Fibroblast of lung (primary cell): Measurements from ENCODE around the gene AGXT. TPM values are rescaled to one million over a fixed set of nuclear protein-coding genes. Genes with fewer than 3 reads are reported as not detected.

Source experiments
- DNase-seq, 2 donors: peaks; one replicate each; pipeline versions ENCODE4 v3.0.0 to v3.0.0-alpha.2; 2010; ENCODE audit warnings: low read depth in 2 of 2
- H2AFZ ChIP-seq: 2 replicates; pipeline ENCODE4 v1.5.1; 2012; ENCODE audit warnings: low read length, control low read depth, inconsistent platforms
- H3K27ac ChIP-seq: 2 replicates; pipeline ENCODE4 v1.5.1; 2011; ENCODE audit warnings: low read length, control low read depth; ENCODE audit not compliant: insufficient read depth
- H3K27me3 ChIP-seq: 2 replicates; pipeline ENCODE4 v1.5.1; 2011; ENCODE audit warnings: mild to moderate bottlenecking, low read length; ENCODE audit not compliant: control insufficient read depth, insufficient read depth
- H3K36me3 ChIP-seq: 2 replicates; pipeline ENCODE4 v1.5.1; 2011; ENCODE audit warnings: low read length; ENCODE audit not compliant: control insufficient read depth, insufficient read depth
- H3K4me1 ChIP-seq: 2 replicates; pipeline ENCODE4 v1.5.1; 2011; ENCODE audit warnings: low read length; ENCODE audit not compliant: control insufficient read depth, insufficient read depth; ENCODE audit errors: extremely low read depth
- H3K4me2 ChIP-seq: 2 replicates; pipeline ENCODE4 v1.5.1; 2011; ENCODE audit warnings: low read length, control low read depth; ENCODE audit not compliant: insufficient read depth; ENCODE audit errors: extremely low read depth
- H3K4me3 ChIP-seq, 4 experiments: fragments of 200-600 bp in 1 of 4; sonication (generic) in 1 of 4; replicated peaks in 1 of 4; 2 replicates each; pipeline ENCODE4 v1.5.1; 2011 to 2016; ENCODE audit warnings: low read length in 4 of 4, low read depth in 3 of 4, mild to moderate bottlenecking in 3 of 4, control low read depth in 2 of 4, inconsistent platforms in 1 of 4, mixed read lengths in 1 of 4; ENCODE audit not compliant: insufficient read depth in 1 of 4; ENCODE audit errors: control extremely low read depth in 1 of 4
- H3K79me2 ChIP-seq: 2 replicates; pipeline ENCODE4 v1.5.1; 2012; ENCODE audit warnings: mild to moderate bottlenecking, low read length, inconsistent platforms; ENCODE audit not compliant: control insufficient read depth, insufficient read depth
- H3K9ac ChIP-seq: 2 replicates; pipeline ENCODE4 v1.5.1; 2011; ENCODE audit warnings: mild to moderate bottlenecking, low read length, control low read depth; ENCODE audit not compliant: insufficient read depth
- H3K9me3 ChIP-seq: 2 replicates; pipeline ENCODE4 v1.5.1; 2012; ENCODE audit warnings: low read depth, low read length; ENCODE audit not compliant: control insufficient read depth, insufficient read depth
- H4K20me1 ChIP-seq: 2 replicates; pipeline ENCODE4 v1.5.1; 2011; ENCODE audit warnings: low read length; ENCODE audit not compliant: control insufficient read depth, insufficient read depth; ENCODE audit errors: extremely low read depth
- CTCF ChIP-seq, 2 donors: IDR thresholded peaks in 1 of 2; conservative IDR thresholded peaks in 1 of 2; 1 replicate in 1 of 2; 2 replicates in 1 of 2; pipeline ENCODE4 v1.5.1; 2011 to 2012; ENCODE audit warnings: low read length in 2 of 2, control low read depth in 1 of 2, inconsistent platforms in 1 of 2, low read depth in 1 of 2, mild to moderate bottlenecking in 1 of 2
- EZH2 ChIP-seq: IDR thresholded peaks from 2 replicates; pipeline ENCODE4 v1.5.1; 2012; ENCODE audit warnings: low read length, control low read depth, mild to moderate bottlenecking; ENCODE audit errors: missing control alignments
- polyA plus RNA-seq, 2 donors: library from polyadenylated mRNA; depleted of rRNA in 1 of 2; stranded (reverse) in 1 of 2; unstranded in 1 of 2; fragments of >200 nt; gene quantifications; 2 replicates each; pipeline ENCODE4 v1.2.1, GENCODE V29; 2011 to 2012; ENCODE audit warnings: missing spikeins in 1 of 2
- total RNA-seq: library from RNA; depleted of rRNA; stranded (reverse); fragments of >200 nt; gene quantifications from 2 replicates; pipeline ENCODE4 v1.2.1, GENCODE V29; 2014

Gene AGXT
- total and polyA plus RNA-seq, 2 donors (not counting 1 experiment from before 2014, with no cell fraction given): not detected

- no peak overlapping the region for H3K27ac ChIP-seq
- no peaks in the 10 kb centered on the region for H3K79me2 ChIP-seq
- no peak overlapping the region for H3K4me3 ChIP-seq
These were observed 6.8 kb downstream of the AGXT start for GRCh38 chr2:240875228-240876034.

GRCh38 chr2:240876035-240876474 is 7.4 kb downstream of the AGXT start:
- Histone ChIP-seq H3K4me1 (no peaks in the 10 kb centered on the region), H3K9ac (no peak overlapping the region), H2AFZ (no peak overlapping the region), H3K27ac (no peak overlapping the region), H3K79me2 (no peaks in the 10 kb centered on the region), H3K27me3 (peaks cover 4% of the 10 kb centered on the region), H4K20me1 (no peaks in the 10 kb centered on the region), H3K4me2 (no peak overlapping the region), H3K36me3 (no peaks in the 10 kb centered on the region), H3K4me3 (no peak overlapping the region), H3K9me3 (no peaks in the 10 kb centered on the region)
- TF ChIP-seq CTCF (conservative IDR thresholded peaks at IDR 0.05 in 1 of 2, IDR thresholded peaks at IDR 0.05 in 1 of 2; ENCODE audit: low read depth in 1 of 2, low read length in 2 of 2) (no peak), EZH2 (no peak)
- no peak for DNase-seq

More at GRCh38 chr2:240875228-240876034, 6.8 kb downstream of the AGXT start:
- no peaks in the 10 kb centered on the region for H3K36me3 ChIP-seq
- H3K4me2 ChIP-seq: no peak overlapping the region
- no peak for DNase-seq
- H4K20me1 ChIP-seq: no peaks in the 10 kb centered on the region
- H3K9me3 ChIP-seq: no peaks in the 10 kb centered on the region
- H2AFZ ChIP-seq: no peak overlapping the region
- no peak overlapping the region for H3K9ac ChIP-seq
- H3K4me1 ChIP-seq: no peaks in the 10 kb centered on the region
- TF ChIP-seq CTCF (conservative IDR thresholded peaks at IDR 0.05 in 1 of 2, IDR thresholded peaks at IDR 0.05 in 1 of 2; ENCODE audit: low read depth in 1 of 2, low read length in 2 of 2): no peak
- no peak for TF ChIP-seq EZH2
- peaks cover 4% of the 10 kb centered on the region for H3K27me3 ChIP-seq

- H3K4me3 ChIP-seq: no peak overlapping the region
- H3K9me3 ChIP-seq: no peaks in the 10 kb centered on the region
- no peaks in the 10 kb centered on the region for H3K79me2 ChIP-seq
- H3K9ac ChIP-seq: no peak overlapping the region
- no peak for TF ChIP-seq CTCF (conservative IDR thresholded peaks at IDR 0.05 in 1 of 2, IDR thresholded peaks at IDR 0.05 in 1 of 2; ENCODE audit: low read depth in 1 of 2, low read length in 2 of 2)
- no peak for TF ChIP-seq EZH2
- no peak overlapping the region for H2AFZ ChIP-seq
- no peaks in the 10 kb centered on the region for H3K36me3 ChIP-seq
- no peaks in the 10 kb centered on the region for H4K20me1 ChIP-seq
- H3K27ac ChIP-seq: no peak overlapping the region
- H3K4me2 ChIP-seq: no peak overlapping the region
- peaks cover 4% of the 10 kb centered on the region for H3K27me3 ChIP-seq
- no peaks in the 10 kb centered on the region for H3K4me1 ChIP-seq
- DNase-seq: no peak
These were observed 8.0 kb downstream of the AGXT start for GRCh38 chr2:240876475-240877251.
